ENCODE results near the gene CMSS1.
A peak's percentile ranks its signal among the peaks of the same experiment; 100 is the strongest.

The CMSS1 gene

GRCh38 chr3:100003609-100004503, 186.2 kb downstream of the CMSS1 start:
- peak; percentile 82 for FAIRE-seq

DNA sequence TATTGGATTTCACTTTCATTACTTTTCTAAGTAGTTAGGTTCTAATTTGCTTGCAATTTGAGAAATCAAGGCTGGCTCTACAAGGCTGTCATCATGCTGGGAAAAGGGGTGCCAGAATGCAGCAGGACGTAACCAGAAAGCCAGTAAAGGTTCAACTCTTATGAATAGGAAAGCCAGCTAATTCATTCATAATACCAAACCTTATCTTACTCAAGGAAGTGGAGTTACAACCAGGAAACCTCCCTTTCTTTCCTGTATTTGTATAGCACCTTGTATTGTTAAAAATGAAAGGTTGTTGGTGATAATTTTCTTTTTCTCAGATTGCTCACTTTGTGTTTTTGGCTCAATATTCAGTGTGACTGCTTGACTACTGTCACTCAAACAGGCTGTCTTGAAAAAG, 187.3 kb downstream of the CMSS1 start:
- no peak for FAIRE-seq

DNA sequence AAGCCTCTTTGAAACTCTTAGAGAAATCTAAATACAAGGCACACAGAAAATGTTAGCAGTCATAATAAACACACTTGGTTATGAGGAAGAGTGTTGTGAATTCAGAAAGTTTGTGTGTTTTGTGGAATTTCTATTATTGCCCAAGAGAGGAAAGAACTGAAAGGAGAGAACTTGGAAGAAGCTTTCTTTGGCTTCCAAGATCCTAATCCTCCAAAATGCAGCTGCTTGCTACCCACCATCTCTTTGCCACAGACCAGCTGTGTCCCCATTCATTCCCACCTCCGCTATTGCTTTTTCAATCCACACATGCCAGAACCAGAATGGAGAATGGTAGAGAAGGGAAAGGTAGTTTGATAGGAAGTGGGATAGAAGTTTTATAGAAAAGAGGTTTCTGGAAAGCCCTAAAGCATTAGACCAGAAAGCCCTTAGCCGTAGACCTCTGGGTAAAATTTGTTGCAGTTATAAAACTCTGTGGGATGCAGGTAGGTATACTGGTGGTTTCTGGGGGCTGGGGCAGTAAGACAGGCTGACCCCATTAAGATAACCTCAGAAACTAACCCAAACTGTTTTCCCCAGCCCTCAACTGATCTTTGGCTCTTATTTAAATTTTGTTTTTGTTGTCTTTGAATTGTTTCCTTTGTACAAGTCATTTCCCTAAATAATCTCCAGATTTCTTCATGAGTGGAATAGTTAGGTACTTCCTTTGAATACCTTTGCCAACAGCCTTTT, 188.2 kb downstream of the CMSS1 start:
- no peak for FAIRE-seq

GRCh38 chr3:100006570-100007271, 189.1 kb downstream of the CMSS1 start:
- FAIRE-seq: peak; percentile 85

DNA sequence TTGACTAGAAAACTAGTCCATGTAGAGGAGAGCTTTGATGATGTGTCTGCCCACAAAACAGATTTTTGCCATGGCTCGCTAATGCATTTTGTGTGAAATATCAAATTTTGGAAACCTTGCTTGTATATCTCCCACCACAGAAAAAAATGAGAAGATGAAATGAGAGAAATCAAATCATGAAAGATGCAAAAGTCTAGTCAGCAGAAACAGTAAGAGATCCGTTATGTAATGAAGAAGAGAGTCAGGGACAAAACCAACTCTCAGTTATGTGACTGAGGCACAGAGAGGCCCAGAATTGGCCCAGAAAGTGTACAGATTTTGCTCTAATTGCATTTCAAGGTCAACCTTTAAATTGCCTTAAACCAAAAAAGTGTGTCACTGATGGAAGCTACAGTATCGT, 189.7 kb downstream of the CMSS1 start:
- FAIRE-seq: no peak

DNA sequence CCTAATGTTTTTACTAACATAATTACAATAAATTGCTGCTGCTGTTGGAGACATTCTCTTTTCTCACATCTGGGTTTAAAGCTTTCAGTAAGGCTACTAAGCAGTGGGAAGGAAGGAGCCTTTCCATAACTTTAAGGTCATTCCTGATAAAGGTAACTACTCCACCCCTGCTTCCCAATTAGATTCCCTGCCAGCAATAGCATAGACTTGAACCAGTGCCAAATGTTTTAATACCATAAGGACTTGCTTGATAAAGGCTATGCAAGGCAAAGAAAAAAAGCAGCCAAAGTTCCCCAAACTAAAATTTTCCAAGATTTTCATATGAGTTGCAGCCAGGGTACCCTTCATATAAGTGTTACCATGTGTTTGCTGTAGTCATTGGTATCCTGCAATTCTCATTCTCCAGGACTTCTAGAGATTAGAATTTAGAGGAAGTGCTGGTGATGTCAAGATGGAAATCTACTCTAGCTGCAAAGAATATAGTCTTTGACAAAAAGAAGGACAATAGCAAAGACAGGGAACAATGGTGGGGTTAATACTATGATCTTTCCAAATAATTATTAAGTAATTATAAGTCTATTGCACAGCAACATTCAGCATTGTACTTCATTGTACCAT, 190.5 kb downstream of the CMSS1 start:
- peak; percentile 30 for FAIRE-seq

- peak; percentile 91 for FAIRE-seq
These were observed 191.8 kb downstream of the CMSS1 start for GRCh38 chr3:100009276-100010086.

DNA sequence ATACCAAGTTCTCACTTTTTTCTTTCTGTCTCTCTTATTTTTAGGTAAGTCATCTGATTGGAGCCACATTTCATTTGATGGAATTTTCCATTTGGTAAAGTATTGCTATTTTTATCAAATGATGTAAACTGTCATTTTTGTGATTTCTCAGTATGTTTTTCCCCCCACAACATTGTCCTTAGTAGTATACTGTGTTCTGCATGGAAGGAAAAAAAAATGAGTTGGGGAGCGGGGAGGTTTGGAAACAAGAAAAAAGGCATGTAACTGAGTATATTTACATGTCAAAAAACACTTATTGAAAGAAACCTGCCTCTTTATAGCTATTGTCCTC, 192.4 kb downstream of the CMSS1 start:
- FAIRE-seq: no peak

- FAIRE-seq: no peak
These were observed 201.1 kb downstream of the CMSS1 start for GRCh38 chr3:100018806-100019205.

DNA sequence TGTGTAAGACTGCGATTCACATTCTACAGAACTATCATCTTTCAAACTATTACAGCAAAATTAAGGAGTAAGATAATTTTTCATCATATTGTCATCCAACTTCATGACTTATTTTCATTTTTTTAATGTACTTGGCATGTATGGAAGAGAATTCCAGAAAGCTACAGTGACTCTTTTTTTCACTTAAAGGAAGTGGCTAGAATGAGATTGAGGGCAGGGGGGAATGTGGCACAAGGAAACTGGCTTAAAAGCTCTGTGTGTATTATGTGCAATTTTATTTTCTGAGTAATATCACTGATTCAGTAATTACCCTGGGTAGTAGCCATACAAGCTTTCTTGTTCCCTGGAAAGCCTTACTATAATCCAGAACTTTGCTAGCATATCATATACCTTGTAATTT, 202.1 kb downstream of the CMSS1 start:
- no peak for FAIRE-seq

DNA sequence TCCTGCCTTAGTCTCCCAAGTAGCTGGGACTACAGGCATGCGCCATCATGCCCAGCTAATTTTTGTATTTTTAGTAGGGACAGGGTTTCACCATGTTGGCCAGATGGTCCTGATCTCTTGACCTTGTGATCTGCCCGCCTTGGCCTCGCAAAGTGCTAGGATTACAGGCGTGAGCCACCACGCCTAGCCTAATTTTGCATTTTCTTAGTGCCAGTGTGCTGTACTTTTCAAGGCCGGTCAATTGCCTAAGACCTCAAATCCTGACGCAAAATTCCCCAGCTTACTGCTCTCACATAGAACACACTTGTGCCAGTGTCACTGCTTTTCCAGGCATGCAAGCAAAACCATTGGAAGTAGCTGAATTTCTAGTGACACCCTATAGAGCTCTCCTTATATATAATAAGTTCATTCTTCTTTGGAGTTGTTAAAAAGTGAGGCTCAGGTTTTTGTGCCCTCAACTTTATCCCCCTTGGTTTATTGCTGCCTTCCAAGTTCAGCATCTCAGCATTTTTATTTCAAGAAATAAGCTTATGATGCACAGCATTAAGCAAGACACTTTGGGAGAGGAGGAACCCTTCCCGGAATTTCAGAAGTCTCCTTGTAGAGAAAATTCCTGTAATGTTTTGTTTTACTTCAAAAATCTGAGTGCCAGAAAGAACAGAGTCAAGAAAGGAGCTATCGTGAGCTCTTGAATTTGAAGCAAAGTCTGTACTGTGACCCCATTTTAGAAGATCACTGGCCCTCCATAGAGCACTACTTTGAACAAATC, 203.4 kb downstream of the CMSS1 start:
- no peak for FAIRE-seq

DNA sequence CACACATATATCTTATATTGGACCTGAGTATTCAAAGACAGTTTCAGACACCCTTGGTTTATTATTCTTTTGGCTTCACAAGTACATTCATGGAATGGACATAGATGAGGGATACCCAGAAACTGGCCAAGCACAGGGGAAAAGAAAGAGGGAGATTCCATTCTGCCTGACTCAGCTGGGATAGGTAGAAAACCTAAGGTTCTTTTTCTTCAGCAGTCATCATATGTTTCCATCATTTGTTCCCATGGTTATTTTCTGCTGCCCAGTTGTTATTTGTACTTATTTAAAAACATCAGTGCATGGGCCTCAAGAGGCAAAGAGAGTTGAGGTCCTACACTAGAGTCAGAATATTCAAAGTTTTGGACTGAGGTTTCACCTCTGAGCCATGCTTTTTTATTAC, 204.8 kb downstream of the CMSS1 start:
- FAIRE-seq: no peak

- no peak for FAIRE-seq
These were observed 205.5 kb downstream of the CMSS1 start for GRCh38 chr3:100023150-100023549.

DNA sequence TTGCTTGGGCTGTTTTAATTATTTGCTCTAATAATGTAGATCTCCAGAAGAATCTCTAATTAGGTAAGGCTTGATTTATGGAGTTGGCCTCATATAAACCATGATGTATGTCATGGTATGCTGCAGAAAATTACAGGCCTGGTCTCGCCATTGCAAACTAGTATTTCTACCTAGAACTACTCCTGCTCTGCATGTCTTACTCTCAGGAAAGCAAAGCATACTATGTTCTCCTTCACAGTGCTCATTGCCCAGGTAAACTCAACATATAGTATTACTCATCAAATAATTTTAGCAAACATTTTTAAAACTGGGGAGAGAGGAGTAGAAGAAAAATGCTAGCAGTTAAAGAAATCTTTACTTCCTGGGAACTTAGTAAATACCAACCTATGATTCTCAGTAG, 205.9 kb downstream of the CMSS1 start:
- FAIRE-seq: no peak

GRCh38 chr3:100024520-100025303, 207.1 kb downstream of the CMSS1 start:
- no peak for FAIRE-seq

GRCh38 chr3:100027321-100027720, 209.7 kb downstream of the CMSS1 start:
- FAIRE-seq: no peak

- peak; percentile 21 for FAIRE-seq
These were observed 211.4 kb downstream of the CMSS1 start for GRCh38 chr3:100029052-100029451.

DNA sequence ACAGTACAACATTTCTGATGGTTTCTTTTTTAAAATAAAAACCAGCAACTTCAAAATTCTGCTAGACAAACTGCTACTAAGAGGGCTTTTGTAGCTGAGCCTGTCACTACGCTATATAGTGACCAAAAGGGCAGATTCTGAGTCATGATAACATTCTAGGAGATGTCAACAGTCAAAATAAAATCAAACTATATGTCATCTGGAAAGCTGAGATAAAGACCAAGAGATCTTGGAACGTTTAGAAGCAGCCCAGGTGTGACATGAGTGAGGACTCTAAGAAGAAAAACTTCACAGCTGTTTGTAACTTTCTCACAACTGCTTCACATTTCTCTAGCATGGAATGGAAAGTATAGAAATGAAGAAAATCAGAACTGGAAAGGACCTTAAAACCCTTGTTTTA, 212.0 kb downstream of the CMSS1 start:
- no peak for FAIRE-seq

GRCh38 chr3:100030346-100030745, 212.7 kb downstream of the CMSS1 start:
- peak; percentile 69 for FAIRE-seq

- FAIRE-seq: peak; percentile 68
These were observed 213.3 kb downstream of the CMSS1 start for GRCh38 chr3:100030914-100031425.

All from islet of Langerhans (tissue), 1 donor.